Measurements from ENCODE around the gene FGD3.

DNA sequence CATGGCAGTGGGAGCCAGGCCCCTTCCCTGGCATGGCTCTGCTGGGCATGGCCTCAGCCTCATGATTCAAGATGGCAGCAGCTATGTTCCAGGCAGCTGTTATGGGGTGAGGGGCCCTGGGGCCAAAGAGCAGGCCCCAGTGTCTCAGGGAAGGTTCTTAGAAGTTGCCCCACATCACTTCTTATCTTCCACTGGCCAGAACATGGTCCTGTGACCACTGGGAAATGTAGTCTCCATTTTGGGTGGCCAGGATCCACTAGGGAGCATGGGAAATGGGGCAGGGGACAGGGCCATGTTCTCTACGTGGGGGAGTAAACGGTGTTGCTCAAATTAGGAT lies 129.4 kb downstream of the FGD3 start:
- TF ChIP-seq CTCF (IDR thresholded peaks at IDR 0.05; ENCODE audit: poor library complexity): no peak
- TF ChIP-seq EZH2 (IDR thresholded peaks at IDR 0.05; ENCODE audit: borderline replicate concordance): no peak
